A549 (cell line): ENCODE measurements around the gene RGS6. TPM values are rescaled to one million over a fixed set of nuclear protein-coding genes. Genes with fewer than 3 reads are reported as not detected.

Experiments
- ATAC-seq, 2 experiments: fragments of 200-7000 bp in 1 of 2; fragments of >200 bp in 1 of 2; cut with Nextera tagmentation in 1 of 2; cut with Tn5 transposase in 1 of 2; 3 replicates each; pipeline versions ENCODE4 v1.8.0 to v1.9.1; 2018 to 2020; ENCODE audit warnings: mild to moderate bottlenecking in 1 of 2, moderate library complexity in 1 of 2
- CTCF ChIA-PET: fragments of 300-600 bp; sonication (Branson Sonifier 250); formaldehyde crosslinking; extraction: SDS; loops from one replicate; lab custom pipeline; 2021; ENCODE audit warnings: antibody characterized with exemption, inconsistent platforms; lab: Yijun Ruan, JAX
- POLR2A ChIA-PET: fragments of 350-600 bp; formaldehyde crosslinking; extraction: SDS; loops from one replicate; lab custom pipeline; 2021; ENCODE audit warnings: antibody characterized with exemption, inconsistent platforms; lab: Yijun Ruan, JAX
- DNase-seq, 2 experiments: peaks; one replicate each; pipeline versions ENCODE4 v3.0.0 to v3.0.0-alpha.2; 2011 to 2016; ENCODE audit warnings: low read depth in 1 of 2, low spot score in 1 of 2
- FAIRE-seq: peaks from 2 replicates; lab custom pipeline; 2011; peaks lifted over from hg19 to GRCh38; lab: Jason Lieb, UNC
- H3K27ac ChIP-seq, 2 experiments: fragments of >200 bp; sonication (Bioruptor Twin); formaldehyde crosslinking; 3 replicates each; pipeline ENCODE4 v1.5.1; 2016 to 2017
- H3K4me1 ChIP-seq: fragments of >200 bp; sonication (Bioruptor Twin); formaldehyde crosslinking; 3 replicates; pipeline ENCODE4 v1.6.1; 2016
- H3K4me2 ChIP-seq: fragments of >200 bp; sonication (Bioruptor Twin); formaldehyde crosslinking; 3 replicates; pipeline ENCODE4 v1.6.1; 2016
- H3K4me3 ChIP-seq: fragments of >200 bp; sonication (Bioruptor Twin); formaldehyde crosslinking; 3 replicates; pipeline ENCODE4 v1.5.1; 2016
- H3K9me3 ChIP-seq: fragments of >200 bp; sonication (Bioruptor Twin); formaldehyde crosslinking; 3 replicates; pipeline ENCODE4 v1.6.1; 2016
- BHLHE40 ChIP-seq: IDR thresholded peaks from 2 replicates; pipeline ENCODE4 v1.6.1; 2012; ENCODE audit warnings: low read depth, low read length, inconsistent platforms
- CBX2 ChIP-seq: fragments of 200-600 bp; sonication (generic); IDR thresholded peaks from 2 replicates; pipeline ENCODE4 v1.6.1; 2016; ENCODE audit warnings: low read depth, mild to moderate bottlenecking, borderline replicate concordance
- CEBPB ChIP-seq, 2 experiments: fragments of >200 bp in 1 of 2; sonication (Bioruptor Twin) in 1 of 2; formaldehyde crosslinking in 1 of 2; IDR thresholded peaks; 2 replicates each; pipeline ENCODE4 v1.6.1; 2012 to 2016
- CHD4 ChIP-seq: fragments of 200-600 bp; sonication (generic); IDR thresholded peaks from 2 replicates; pipeline ENCODE4 v1.6.1; 2016; ENCODE audit warnings: antibody characterized with exemption, mild to moderate bottlenecking, borderline replicate concordance
- CTCF ChIP-seq: fragments of >200 bp; sonication (Bioruptor Twin); formaldehyde crosslinking; IDR thresholded peaks from 3 replicates; pipeline ENCODE4 v1.5.1; 2016
- E2F6 ChIP-seq: IDR thresholded peaks from 2 replicates; pipeline ENCODE4 v1.6.1; 2012; ENCODE audit warnings: low read depth, borderline replicate concordance
- EHF ChIP-seq: fragments of 250-450 bp; sonication (Bioruptor Pico); IDR thresholded peaks from 2 replicates; pipeline ENCODE4 v1.5.0; 2020; ENCODE audit warnings: mild to moderate bottlenecking
- EP300 ChIP-seq, 2 experiments: fragments of >200 bp; sonication (Bioruptor Twin); formaldehyde crosslinking; IDR thresholded peaks; 2 replicates in 1 of 2; 3 replicates in 1 of 2; pipeline ENCODE4 v1.6.1; 2016 to 2017
- FOSB ChIP-seq: fragments of 250-450 bp; sonication (Bioruptor Pico); IDR thresholded peaks from 2 replicates; pipeline ENCODE4 v1.5.0; 2020; ENCODE audit warnings: mild to moderate bottlenecking, moderate library complexity
- FOXS1 ChIP-seq: fragments of 250-450 bp; sonication (Bioruptor Pico); IDR thresholded peaks from 2 replicates; pipeline ENCODE4 v1.5.0; 2020; ENCODE audit warnings: mild to moderate bottlenecking, moderate library complexity
- HEYL ChIP-seq: fragments of 250-450 bp; sonication (Bioruptor Pico); IDR thresholded peaks from 2 replicates; pipeline ENCODE4 v1.8.0; 2021; ENCODE audit warnings: mild to moderate bottlenecking, moderate library complexity
- HOXA7 ChIP-seq: fragments of 250-450 bp; sonication (Bioruptor Pico); IDR thresholded peaks from 2 replicates; pipeline ENCODE4 v1.5.0; 2020; ENCODE audit warnings: mild to moderate bottlenecking, moderate library complexity
- HOXB5 ChIP-seq: fragments of 250-450 bp; sonication (Bioruptor Pico); IDR thresholded peaks from 2 replicates; pipeline ENCODE4 v1.5.0; 2020; ENCODE audit warnings: mild to moderate bottlenecking, moderate library complexity
- JUN ChIP-seq, 2 experiments: fragments of >200 bp; sonication (Bioruptor Twin); formaldehyde crosslinking; IDR thresholded peaks; 2 replicates in 1 of 2; 3 replicates in 1 of 2; pipeline ENCODE4 v1.6.1; 2016 to 2017
- JUNB ChIP-seq: fragments of >200 bp; sonication (Bioruptor Twin); formaldehyde crosslinking; IDR thresholded peaks from 2 replicates; pipeline ENCODE4 v1.6.1; 2016
- KDM5A ChIP-seq: fragments of 200-600 bp; sonication (generic); IDR thresholded peaks from 2 replicates; pipeline ENCODE4 v1.6.1; 2016; ENCODE audit warnings: antibody characterized with exemption, mild to moderate bottlenecking
- MAFK ChIP-seq: fragments of 450-650 bp; IDR thresholded peaks from 2 replicates; pipeline ENCODE4 v1.6.1; 2014; ENCODE audit not compliant: partially characterized antibody
- NFE2L2 ChIP-seq: fragments of 150-350 bp; conservative IDR thresholded peaks from 2 replicates; pipeline ENCODE4 v1.6.1; 2014; ENCODE audit warnings: low read length
- NPAS2 ChIP-seq: fragments of 250-450 bp; sonication (Bioruptor Pico); IDR thresholded peaks from 2 replicates; pipeline ENCODE4 v1.8.0; 2022; ENCODE audit warnings: mild to moderate bottlenecking, moderate library complexity, borderline replicate concordance
- NR3C1 ChIP-seq: fragments of >200 bp; sonication (Bioruptor Twin); formaldehyde crosslinking; IDR thresholded peaks from 3 replicates; pipeline ENCODE4 v1.6.1; 2017
- PBX3 ChIP-seq: IDR thresholded peaks from 2 replicates; pipeline ENCODE4 v1.6.1; 2012
- POLR2A ChIP-seq: IDR thresholded peaks from 2 replicates; pipeline ENCODE4 v1.6.1; 2012; ENCODE audit warnings: mild to moderate bottlenecking, low read length
- RARB ChIP-seq: fragments of 250-450 bp; sonication (Bioruptor Pico); IDR thresholded peaks from 2 replicates; pipeline ENCODE4 v1.8.0; 2021; ENCODE audit warnings: mild to moderate bottlenecking, moderate library complexity
- REST ChIP-seq: fragments of 200-600 bp; sonication (generic); IDR thresholded peaks from 2 replicates; pipeline ENCODE4 v1.6.1; 2016; ENCODE audit warnings: antibody characterized with exemption, mild to moderate bottlenecking, moderate library complexity
- RNF2 ChIP-seq: fragments of 200-600 bp; sonication (generic); IDR thresholded peaks from 2 replicates; pipeline ENCODE4 v1.6.1; 2016; ENCODE audit warnings: low read depth, mild to moderate bottlenecking, antibody characterized with exemption, moderate library complexity, borderline replicate concordance
- SREBF2 ChIP-seq: fragments of 450-650 bp; IDR thresholded peaks from 2 replicates; pipeline ENCODE4 v1.6.1; 2014; ENCODE audit warnings: mild to moderate bottlenecking, moderate library complexity
- TP53 ChIP-seq: fragments of 250-450 bp; sonication (Bioruptor Pico); IDR thresholded peaks from 2 replicates; pipeline ENCODE4 v1.5.0; 2021; ENCODE audit warnings: mild to moderate bottlenecking, moderate library complexity
- USF2 ChIP-seq: fragments of 450-650 bp; IDR thresholded peaks from 2 replicates; pipeline ENCODE4 v1.6.1; 2014; ENCODE audit warnings: antibody characterized with exemption
- ZC3H11A ChIP-seq: fragments of 450-650 bp; IDR thresholded peaks from 2 replicates; pipeline ENCODE4 v1.6.1; 2014; ENCODE audit warnings: antibody characterized with exemption, mild to moderate bottlenecking
- ZNF302 ChIP-seq: fragments of 250-450 bp; sonication (Bioruptor Pico); IDR thresholded peaks from 2 replicates; pipeline ENCODE4 v1.9.0; 2021; ENCODE audit warnings: inconsistent platforms, mild to moderate bottlenecking, moderate library complexity
- ZSCAN20 ChIP-seq: fragments of 250-450 bp; sonication (Bioruptor Pico); IDR thresholded peaks from 2 replicates; pipeline ENCODE4 v1.8.0; 2022; ENCODE audit warnings: mild to moderate bottlenecking, moderate library complexity
- WGBS: methylation state at CpG from one replicate; pipeline ENCODE4 v1.1.6; 2017; ENCODE audit errors: missing lambda C conversion rate; 5-methylcytosine and 5-hydroxymethylcytosine counted together
- polyA plus RNA-seq, 4 experiments: library from polyadenylated mRNA; depleted of rRNA in 3 of 4; stranded (reverse); fragments of >200 nt; fragmentation: RNase III in 1 of 4; extraction: RNeasy Plus Mini Kit Qiagen cat#74134 plus additional on column Dnase treatment in 1 of 4; gene quantifications; 2 replicates in 3 of 4; 3 replicates in 1 of 4; pipeline ENCODE4 v1.2.3, GENCODE V29; 2011 to 2017

The RGS6 gene
- polyA plus RNA-seq, 2 of the 4 experiments (the other 2 are of a cell fraction), result not detected

DNA sequence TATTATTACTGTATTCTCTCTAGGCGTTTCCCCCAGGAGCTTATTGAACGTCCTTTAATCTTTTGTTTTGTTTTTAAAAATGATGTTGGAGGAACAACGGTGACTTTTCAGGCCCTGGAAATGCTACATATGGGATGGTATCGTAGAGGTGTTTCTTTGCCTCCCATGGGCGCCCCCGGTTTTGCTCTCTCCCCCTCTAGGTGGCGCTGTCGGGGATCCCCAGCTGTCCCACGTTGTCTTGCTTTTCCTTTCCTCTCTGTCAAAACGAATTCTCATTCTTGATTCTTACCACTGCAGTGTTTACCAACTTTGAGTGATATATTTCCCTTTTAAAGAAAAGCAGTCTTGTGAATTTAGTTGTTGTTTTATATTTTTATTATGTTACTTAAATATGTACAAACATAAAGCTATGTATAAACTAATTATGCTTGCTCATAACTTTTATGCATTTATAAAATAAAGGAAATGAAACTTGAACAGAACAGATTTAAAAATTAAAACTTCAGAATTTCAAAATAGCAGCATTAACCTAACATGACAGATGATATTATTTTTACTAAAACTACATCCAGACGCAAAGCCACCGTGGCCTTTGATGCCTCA, 171.9 kb downstream of the RGS6 start (continued):
- TF ChIP-seq REST (no peak), EP300 (IDR thresholded peaks at IDR 0.05) (no peak), NFE2L2 (no peak)

DNA sequence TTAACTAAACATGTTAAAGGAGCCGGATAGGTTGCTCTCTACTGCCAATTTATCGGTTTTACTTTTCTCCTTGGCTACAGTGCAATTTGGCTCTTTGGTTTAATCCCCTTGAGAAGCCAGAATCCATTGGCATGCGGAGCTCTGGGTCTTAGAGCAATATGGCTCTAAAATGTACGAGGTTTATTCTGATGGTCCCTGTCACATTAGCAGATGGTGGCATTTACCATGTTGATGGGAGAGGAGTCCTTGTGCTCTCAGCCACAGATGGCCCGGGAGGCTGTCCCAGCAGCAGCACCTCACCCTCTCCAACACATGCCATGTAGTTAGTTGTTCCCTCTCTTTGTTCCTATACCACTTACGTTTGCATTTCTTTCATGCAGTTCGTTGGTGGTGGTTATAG, 179.7 kb downstream of the RGS6 start:
- ATAC-seq, result no peak
- Histone ChIP-seq H3K4me1 (no peaks in the 10 kb centered on the region), H3K27ac (no peak overlapping the region), H3K4me3 (no peak overlapping the region), H3K9me3 (no peaks in the 10 kb centered on the region), H3K4me2 (no peak overlapping the region)
- DNase-seq, result no peak
- no peak for FAIRE-seq
- ChIA-PET POLR2A (no interaction called here), CTCF (no interaction called here)
- WGBS, result 6% methylated on average over 7 of the region's 7 CpGs
- no peak for TF ChIP-seq BHLHE40
- no peak for TF ChIP-seq ZC3H11A
- no peak for TF ChIP-seq NR3C1
- no peak for TF ChIP-seq EHF (CRISPR knock-in tag)
- TF ChIP-seq HEYL (CRISPR knock-in tag), result no peak
- no peak for TF ChIP-seq ZSCAN20 (CRISPR knock-in tag)
- TF ChIP-seq JUNB, result no peak
- no peak for TF ChIP-seq MAFK
- TF ChIP-seq FOSB, result no peak
- TF ChIP-seq TP53 (CRISPR knock-in tag), result no peak
- no peak for TF ChIP-seq USF2
- TF ChIP-seq NPAS2 (CRISPR knock-in tag), result no peak
- no peak for TF ChIP-seq HOXB5
- TF ChIP-seq CBX2, result no peak

DNA sequence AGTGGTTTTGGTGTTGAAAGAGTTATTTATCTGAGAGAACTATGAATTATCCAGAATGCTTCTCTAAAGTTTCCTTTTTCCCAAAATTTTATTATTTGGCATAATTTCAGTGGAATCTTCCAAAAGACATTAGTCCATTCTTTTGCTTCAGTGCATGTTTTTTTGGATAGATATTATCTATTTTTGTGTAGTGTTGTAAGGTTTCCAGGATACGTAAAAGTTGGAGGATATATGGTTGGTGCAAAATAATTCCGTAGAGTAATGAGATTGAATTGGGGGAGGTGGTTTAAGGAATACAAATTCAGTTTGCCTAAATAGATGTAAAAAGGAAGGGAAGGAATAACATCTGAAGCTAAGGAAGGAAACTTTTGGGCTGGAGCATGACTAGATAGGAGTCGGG, 186.6 kb downstream of the RGS6 start:
- TF ChIP-seq CHD4, result no peak
- no peak for TF ChIP-seq SREBF2
- TF ChIP-seq POLR2A, result no peak
- no peak for TF ChIP-seq HOXA7 (CRISPR knock-in tag)
- no peak for TF ChIP-seq PBX3
- no peak for TF ChIP-seq ZSCAN20 (CRISPR knock-in tag)
- TF ChIP-seq EP300 (IDR thresholded peaks at IDR 0.05), result no peak
- TF ChIP-seq RNF2, result no peak
- no peak for TF ChIP-seq RARB (CRISPR knock-in tag)
- TF ChIP-seq JUN (IDR thresholded peaks at IDR 0.05), result no peak
- TF ChIP-seq ZC3H11A, result no peak
- TF ChIP-seq CEBPB (IDR thresholded peaks at IDR 0.05), result no peak
- TF ChIP-seq E2F6, result no peak
- TF ChIP-seq ZNF302 (CRISPR knock-in tag), result no peak
- no peak for TF ChIP-seq CTCF
- TF ChIP-seq BHLHE40, result no peak
- TF ChIP-seq FOXS1 (CRISPR knock-in tag), result no peak
- TF ChIP-seq KDM5A, result no peak
- 36% methylated on average over 3 of the region's 3 CpGs for WGBS
- H3K4me1 ChIP-seq, result no peaks in the 10 kb centered on the region
- ATAC-seq (no peak), FAIRE-seq (no peak), DNase-seq (no peak)
- CTCF ChIA-PET, result no interaction called here
- H3K9me3 ChIP-seq, result no peaks in the 10 kb centered on the region
- H3K4me2 ChIP-seq, result no peak overlapping the region
- POLR2A ChIA-PET, result no interaction called here
- H3K27ac ChIP-seq, result no peak overlapping the region
- no peak overlapping the region for H3K4me3 ChIP-seq
